Amniotic stem cell (primary cell): Measurements from ENCODE around the gene DAZAP1.

Experiments used
- DNase-seq: peaks from one replicate; lab custom pipeline; 2025; lab: John Stamatoyannopoulos, UW

DAZAP1 gene

DNA sequence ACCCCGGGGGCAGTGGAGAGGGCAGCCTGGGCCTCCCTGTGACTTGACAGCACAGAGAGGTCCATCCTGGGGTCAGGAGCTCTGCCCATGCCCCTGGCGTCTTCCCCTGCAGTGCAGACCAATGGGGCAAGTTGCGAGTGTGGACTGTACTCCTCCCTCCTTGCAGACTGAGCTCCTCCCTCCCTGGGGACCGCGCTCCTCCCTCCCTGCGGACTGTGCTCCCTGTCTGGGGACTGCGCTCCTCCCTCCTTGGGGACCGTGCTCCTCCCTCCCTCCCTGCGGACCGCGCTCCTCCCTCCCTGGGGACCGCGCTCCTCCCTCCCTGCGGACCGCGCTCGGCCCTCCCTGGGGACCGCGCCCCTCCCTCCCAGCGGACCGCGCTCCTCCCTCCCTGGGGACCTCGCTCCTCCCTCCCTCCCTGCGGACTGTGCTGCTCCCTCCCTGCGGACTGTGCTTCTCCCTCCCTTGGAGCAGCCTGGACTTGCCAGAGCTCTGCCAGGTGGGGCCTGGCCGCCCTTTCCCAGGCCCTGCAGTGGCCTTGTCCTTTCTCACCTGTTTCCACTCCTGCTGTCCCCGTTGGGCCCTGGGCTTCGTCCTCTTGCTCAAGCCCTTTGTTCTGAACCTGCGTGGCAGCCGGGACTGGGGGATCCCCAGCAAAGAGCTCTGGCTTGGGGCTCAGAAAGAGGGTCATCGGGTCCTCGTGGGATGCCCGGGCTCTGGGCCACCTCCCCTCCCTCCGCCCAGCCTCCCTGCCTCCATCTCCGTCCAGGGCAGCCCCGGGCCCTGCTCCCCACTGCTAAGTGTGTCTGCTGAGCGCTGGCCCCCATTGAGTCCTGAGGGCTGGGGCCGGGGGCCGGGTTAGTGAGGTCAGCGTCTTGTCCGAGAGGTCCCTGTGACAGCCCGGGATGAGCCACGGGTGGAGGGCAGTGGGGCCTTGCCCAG, 12.9 kb upstream of the DAZAP1 start:
- DNase-seq = no peak

DNA sequence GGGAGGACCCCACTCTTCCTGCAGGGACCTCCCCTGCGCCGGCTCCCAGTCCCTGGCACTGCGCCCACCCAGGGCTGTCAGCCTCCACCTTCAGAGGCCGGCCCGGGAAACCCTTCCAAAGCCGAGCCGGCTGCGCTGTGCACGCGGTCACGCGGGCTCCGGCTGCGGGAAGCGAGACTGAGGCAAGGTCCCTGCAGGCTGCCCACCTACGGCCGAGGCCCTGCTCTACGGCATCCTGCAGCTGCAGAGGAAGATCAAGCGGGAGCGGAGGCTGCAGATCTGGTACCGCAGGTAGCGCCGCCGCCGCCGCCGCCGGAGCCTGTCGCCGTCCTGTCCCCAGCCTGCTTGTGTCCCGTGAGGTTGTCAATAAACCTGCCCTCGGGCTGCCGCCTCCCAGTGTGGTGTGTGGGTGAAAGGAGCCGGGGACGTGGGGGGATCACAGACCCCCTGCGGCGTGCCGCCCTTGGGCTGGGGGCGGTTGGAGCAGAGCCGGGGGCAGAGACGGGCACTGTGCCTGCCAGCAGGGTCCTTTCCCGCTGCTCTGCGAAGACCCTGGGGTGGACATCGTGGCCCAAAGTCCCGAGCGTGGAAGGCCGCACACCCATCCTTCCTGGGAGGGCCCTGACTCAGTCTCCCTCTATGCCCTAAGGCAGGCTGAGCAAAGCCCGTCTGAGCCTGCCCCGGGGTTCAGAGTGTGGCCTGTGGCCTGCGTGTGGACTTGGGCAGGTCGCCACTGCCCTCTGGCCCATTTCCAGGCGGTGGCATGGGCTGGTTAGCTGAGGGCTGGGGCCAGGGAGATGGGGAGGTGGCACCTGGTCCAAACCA, 12.0 kb upstream of the DAZAP1 start:
- no peak for DNase-seq

DNA sequence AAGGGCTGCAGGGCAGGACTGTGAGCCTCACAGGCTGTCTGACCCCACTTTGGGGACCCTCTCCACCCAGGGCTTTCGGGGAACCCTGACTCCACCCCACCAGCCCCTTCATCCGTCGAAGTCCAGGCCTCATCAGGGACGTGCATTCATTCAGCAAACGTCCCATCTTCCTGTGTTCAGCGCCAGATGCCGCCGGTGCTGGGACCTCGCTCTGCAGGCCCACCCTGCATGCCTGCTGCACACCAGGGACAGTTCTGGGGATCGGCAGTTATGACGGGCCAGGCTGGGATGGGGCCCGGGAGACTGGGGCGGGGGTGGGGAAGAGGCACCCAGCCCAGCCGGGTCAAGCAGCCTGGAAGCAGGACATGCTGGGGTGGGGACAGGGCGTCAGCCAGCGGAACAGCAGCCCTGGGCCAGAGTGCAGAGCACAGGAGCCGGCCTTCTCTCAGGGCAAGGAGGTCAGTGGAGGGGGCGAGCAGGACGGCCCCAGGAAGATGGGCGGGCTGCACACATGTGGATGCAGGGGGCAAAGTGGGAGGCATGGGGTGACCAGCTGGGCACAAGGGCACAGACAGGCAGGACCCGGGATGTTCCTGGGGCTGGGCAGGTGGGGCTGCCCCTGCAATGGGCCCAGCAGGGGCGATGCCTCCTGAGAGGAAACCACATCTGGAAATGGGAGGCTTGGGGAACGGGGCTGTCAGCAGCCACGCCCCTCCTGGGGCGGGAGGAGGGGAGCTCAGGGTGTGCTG, 11.2 kb upstream of the DAZAP1 start:
- no peak for DNase-seq

DNA sequence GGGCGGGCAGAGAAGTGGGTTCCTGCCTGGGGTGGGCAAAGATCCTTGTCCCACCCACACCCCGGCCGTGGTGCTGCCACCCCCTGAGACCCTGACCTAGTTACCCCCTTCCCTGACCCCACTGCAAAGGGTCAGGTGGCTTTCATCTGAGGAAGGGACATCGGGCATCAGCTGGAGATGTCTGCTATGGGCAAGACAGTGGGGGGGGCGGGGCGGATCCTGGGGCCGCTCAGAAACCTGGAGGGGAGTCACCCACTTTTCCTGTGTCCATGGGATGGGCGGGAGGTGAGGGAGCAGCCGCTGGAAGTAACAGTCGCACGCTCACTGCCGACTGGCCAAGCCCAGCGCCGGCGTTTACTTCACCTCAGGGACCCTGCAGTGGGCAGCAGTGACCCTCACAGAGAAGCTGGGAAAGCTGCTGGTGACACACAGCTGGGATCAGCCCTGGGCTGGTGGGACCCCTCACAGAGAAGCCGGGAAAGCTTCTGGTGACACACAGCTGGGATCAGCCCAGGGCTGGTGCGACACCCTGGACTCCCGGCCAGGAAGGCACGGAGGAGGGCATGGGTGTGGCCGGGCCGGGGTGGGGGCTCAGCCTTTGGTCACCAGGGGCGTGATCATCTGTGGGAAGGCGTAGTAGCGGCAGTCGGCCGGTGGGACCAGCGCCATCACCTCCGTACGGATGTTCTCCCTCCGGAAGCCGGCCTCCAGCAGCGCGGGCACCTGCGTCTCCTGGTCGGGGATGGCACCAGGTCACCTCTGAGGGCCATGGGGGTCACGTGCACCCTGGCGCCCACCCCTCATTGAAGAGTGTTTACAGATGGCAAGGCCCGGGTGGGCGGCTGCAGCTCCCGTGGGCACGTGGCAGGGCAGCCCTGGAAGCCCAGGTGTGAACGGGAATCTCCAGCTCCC, 10.4 kb upstream of the DAZAP1 start:
- no peak for DNase-seq

DNA sequence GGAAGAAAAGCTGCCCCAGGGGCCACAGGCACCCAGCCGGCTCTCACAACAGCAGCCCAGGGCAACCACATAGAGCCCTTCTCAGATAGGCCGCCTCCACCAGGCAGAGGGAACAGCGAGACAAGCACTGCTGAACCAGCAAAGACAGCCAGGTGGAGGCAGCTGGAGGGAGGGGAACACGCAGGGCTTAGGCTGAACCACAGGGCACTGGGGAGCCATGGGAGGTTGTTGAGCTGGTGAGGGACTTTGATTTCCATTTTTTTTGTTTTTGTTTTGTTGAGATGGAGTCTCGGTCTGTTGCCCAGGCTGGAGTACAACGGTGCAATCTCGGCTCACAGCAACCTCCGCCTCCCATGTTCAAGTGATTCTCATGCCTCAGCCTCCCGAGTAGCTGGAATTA, 9.5 kb upstream of the DAZAP1 start:
- no peak for DNase-seq

DNA sequence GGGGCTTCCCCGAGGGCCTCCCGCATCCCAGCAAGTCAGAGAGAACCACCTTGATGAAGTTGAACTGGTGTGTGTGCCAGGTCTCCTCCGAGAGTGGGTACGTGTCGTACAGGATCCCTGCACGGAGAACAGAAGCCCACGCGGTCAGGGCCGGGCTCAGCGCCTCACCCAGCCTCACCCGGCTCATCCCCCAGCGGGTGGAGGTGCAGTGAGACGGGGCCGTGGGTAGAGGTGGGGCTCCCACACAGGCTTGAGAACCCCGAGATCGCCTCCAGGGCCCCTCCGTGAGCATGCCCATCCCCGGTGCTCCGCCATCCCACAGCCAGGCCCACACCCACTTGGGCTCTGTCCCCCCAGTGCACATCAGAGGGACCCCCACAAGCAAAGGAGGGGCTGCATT, 8.3 kb upstream of the DAZAP1 start:
- no peak for DNase-seq

DNA sequence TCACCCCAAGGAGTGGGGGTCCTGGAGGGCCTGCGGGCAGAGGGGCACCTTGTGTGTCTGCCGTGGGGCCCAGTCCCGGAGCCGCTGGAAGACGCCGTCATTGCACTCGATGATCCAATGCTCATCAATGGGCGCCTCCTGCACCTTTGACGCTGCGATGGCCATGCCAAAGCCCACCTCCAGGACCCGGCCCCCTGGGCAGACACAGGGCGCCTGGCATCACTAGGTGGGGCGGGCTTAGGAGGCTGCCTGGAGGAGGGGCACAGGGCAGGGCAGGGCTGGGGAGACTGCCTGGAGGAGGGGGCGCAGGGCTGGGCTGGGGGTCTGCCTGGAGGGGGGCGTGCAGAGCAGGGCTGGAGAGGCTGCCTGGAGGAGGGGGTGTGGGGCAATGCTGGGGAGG, 7.6 kb upstream of the DAZAP1 start:
- no peak for DNase-seq

DNA sequence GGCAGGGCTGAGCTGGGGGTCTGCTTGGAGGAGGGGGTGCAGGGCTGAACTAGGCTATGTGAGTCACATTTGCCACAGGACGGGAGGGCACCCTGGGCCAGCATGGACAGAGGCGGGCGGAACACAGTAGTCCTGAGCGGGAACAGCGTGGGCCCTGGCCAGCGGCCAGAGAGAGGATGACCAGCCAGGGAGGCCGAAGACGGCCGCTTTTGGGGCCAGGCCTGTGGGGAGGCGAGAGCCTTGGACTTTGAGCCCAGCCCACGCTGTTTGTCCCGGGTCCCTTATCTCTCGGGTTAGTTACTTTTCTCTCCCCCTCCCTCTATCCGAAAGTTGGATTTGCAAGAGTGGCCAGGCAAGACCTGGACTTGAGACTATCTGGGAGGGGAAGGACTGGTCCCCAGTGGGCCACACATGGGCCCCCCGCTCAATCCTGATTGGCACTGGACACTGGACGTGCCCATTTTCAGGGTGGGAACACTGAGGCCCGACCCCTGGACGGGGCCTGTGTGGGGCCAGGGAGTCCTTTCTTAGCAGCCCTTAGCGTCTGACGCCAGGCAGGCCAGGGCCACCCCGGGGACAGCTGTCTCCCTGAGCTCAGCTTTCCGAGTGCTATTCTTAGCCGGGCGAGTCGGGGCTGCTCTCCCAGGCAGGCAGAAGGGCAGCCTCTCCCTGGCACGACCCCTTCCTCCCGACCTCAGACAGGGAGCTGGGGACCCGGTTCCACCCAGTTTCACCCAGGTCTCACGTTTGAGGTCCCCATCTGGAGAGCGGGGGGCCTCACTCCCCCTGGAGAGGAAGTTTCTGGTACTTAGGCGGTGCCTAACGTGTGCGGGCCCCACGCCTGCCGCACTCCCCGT, 6.9 kb upstream of the DAZAP1 start:
- no peak for DNase-seq

DNA sequence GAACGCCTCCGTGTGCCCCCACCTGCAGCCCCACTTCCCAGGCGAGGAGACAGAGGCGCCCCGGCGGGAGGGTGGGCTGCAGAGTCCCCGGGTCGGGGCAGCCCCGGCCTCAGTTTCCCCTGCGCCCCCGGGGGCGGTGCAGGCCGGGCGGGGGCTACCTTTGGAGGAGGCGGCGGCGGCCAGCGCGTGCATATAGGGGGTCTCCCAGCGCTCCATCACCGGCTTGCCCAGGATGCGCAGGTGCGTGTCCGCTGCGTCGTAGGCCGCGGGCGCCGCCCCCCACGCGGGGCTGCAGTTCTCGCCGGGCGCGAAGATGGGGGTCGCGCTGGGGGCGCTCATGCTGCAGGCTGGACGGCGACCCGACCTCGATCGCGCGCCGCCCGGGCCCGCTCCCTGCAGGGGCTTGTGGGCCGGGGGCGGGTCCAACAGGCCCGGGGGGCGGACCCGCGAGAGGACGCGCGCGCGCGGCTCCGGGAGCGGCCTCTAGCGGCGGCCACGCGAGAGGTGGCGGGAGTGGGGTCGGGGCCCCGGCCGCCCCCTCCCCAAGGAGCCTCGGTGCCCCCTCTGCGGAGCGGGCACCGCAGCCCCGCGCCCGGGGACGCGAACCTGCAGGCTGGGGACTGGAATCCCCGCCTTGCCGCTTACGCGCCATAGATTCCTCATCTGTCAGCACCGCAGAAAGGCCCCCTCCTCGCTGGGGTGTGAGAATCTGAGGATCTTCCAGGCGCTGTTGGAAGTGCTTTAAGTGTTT, 6.1 kb upstream of the DAZAP1 start, which contains the start of gene GAMT:
GAMT (minus strand) TSS at position 405 of the 751 bp plus-strand sequence; CDS start at position 339, 66 bp downstream.
- peak; percentile 9 for DNase-seq

DNA sequence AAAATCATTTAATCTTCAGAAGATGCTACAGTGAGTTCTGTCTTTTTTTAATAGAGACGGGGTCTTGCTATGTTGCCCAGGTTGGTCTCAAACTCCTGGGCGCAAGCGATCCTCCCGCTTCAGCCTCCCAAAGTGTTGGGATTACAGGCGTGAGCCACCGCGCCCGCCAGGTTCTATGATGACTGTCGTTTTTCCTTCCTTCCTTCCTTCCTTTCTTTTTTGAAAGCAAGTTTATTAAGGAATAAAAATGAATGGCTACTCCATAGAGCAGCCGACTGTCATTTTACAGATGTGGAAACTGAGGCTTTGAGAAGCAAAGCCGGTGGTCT, 5.5 kb upstream of the DAZAP1 start:
- DNase-seq = no peak

DNA sequence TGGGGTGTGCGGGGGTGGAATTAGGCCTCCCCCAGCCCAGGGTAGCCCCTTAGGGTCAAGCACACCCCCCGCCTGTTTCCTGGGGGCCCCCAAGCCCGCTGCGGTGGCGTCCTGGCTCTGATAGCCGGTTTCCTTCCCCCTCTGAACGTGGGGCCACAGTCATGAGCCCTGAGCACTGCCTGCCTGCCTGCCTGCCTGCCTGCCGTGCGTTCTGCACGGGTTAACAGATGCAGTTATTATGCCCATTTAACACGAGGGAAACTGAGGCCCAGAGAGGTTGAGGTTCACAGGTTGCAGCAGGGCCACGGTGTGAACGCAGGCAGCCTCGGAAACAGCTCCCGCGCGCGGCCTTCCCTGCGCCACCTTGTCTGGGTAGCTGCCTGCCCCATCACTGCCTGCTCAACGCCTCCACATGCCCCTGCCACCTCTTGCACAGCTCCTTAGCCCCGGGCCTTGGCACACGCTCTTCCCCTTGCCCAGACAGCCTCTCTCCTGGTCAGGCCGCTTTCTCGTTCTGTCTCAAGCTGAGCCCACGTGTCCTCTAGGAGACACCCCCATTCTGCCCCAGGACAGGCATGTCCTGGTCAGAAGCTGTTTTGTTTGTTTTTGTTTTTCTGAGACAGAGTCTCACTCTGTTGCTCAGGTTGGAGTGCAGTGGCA, 4.8 kb upstream of the DAZAP1 start:
- DNase-seq = no peak

DNA sequence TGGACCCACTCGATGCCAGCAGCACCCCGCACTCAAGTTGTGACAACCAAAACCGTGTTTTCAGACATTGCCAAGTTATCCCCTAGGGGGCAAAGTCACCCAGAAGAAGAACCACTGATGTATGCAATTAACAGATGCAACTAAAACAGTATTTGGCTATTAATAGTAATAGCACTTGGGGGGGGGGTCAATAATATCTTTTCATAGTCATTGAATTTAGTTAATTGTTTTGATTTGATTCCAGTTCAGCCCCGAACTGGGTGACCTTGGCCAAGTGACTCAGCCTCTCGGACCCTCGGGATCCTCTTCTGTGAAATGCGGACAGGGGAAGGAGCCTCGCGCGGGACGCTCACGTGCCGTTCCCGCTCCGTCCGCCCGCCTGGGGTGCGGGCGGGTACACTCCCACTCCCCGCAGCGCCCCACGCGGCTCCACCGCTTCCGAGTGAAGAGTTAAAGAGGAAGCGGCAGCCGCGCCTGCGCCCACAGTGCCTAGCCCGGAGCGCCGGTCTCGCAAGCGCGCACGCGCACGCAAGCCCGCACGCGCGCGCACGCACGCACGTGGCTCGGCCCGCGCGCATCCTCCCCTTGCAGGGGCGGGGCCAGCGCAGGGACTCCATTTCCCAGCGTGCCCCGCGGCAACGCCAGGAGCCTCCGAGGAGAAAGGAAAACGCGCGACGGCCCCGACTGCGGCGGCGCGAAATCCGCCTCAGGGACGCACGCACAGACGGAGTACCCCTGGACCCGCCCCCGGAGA, 435 bp upstream of the DAZAP1 start:
- DNase-seq = peak; percentile 98

DNA sequence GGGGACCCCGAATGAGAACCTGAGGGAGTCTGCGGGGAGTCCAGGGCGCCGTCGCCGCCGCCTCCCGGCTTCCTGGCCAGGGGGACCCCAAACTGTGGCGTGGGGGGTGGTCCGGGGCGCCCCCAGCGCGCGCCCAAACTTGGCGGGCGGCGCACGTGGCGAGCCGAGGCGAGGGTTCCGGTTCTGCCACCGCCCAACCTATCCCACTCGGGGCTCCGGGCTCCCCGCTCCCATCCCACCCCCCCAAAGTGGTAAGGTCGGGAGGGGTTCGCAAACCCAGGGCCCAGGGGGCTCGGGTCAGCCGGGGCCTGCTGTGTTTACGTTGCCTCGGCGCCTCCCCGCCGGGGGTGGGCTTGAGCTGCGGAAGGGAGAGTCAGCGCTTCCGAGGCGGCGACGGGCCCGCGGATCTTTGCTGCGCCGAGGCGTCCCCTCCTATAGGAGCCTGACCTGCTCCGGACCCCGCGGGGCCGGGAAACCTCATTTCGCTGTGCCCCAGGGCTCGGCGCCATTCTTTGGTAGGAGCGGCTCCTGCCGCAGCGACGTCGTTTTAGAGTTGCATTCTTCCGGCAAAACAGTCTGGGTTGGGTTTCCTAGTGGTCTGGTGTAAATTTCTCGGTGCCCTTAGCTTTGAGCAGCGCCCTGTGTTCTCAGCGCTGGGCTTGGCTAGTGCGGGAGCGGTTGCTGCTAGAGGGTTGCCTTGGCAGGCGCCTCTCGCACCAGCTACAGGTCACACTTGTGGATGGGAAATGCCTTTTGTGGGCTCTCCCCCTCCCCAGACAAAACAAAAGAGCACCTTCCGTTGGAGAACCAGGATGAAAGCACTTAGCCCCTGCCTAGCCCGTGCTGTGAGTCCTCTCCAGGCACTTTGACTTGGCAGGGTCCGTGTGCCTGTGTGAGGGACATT, 1.2 kb downstream of the DAZAP1 start:
- no peak for DNase-seq

DNA sequence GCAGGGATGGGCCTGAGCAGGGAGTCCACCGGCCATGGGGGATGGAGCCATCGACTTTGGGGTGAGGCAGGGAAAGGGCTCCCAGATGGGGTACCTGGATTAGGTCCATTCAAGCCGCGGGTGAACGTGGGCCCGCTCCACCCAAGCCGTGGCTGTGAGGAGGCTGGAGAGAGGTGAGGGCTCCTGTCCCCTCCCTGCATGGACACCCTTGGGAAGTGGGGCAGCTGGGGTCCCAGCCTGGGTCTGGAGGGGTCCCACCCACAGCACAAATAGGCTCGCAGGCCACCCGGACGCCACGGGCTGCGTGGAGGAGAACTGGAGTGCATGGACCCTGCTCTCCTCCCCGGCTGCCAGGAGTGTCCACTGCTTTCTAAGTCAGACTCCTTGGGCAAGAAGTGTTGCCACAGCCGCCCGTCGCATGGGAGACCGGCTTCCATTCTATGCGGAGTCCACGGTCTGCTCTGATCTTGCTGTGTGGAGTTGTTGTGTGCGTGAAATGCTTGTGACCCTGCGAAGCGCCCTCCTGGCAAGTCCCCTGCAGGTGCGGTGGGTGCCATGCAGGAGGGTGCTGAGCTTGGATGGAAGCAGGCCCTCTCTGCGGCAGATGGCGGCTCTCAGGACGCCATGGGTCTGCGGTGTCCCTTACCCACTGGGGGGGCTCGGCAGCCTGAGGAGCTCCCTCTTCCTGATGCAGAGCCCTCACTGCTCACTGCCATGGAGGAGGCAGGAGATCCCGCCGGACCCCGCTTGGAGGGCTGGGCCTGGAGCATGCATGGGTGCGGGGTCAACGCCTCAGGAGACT, 2.0 kb downstream of the DAZAP1 start:
- no peak for DNase-seq

DNA sequence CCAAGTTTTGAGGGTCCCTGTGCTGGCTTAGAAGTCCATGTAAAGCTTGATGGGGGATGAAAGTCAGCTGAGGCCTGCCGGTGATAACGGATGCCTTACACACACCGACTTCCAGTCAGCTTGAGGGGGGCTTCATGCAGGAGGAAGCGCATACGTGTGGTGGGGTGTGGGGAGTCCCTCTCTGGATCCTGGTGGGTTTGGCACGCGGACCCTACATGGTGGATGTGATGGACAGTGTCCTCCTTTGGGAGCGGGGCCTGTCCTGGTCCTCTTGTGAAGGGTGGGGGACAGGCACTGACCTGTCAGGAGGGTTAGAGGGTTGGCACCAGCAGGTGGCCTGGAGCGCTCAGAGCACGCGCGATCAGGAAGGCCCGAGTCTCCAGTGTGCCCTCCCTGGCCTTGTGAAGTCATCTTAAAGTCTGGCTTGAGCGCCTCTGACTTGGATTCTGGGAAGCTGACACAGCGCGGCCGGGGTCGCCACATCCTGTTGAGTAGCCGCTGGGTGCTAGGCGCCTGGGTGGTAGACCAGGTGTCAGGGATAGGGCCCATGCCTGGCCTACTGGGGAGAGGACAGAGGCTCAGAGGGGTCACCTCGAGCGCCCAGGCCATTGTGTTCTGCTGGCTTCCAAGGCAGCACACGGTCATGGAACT, 2.9 kb downstream of the DAZAP1 start:
- DNase-seq = no peak

DNA sequence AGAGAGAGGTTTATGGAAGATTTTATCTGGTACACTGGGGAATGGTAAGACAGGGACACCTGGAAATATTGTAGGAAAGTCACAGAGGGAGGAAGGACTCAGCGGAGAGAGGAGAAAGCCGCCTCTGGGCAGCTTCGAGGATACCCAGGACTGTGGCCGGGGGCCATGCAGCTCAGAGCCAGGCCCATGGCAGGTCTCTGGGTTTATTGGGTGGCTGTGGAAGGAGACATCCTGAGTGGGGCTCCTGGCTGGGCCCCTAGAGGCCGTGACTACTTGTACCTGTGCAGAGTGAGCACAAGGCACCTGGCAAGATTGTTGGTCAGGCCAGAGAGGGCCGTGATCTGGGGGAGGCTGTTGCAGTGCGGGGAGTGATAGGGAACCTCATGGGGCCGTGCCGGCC, 3.4 kb downstream of the DAZAP1 start:
- DNase-seq = no peak
